Measurements from ENCODE around the gene RASGEF1C.
A peak's percentile ranks its signal among the peaks of the same experiment; 100 is the strongest.

RASGEF1C gene

GRCh38 chr5:180179442-180180420 lies 29.3 kb downstream of the RASGEF1C start:
- no peak for DNase-seq

GRCh38 chr5:180178531-180179441 lies 30.2 kb downstream of the RASGEF1C start:
- DNase-seq, result no peak

- no peak for DNase-seq
These were observed 32.8 kb downstream of the RASGEF1C start for GRCh38 chr5:180176191-180176590.

GRCh38 chr5:180175015-180175431 lies 34.0 kb downstream of the RASGEF1C start:
- DNase-seq, result no peak

GRCh38 chr5:180174587-180174972 lies 34.4 kb downstream of the RASGEF1C start:
- DNase-seq, result no peak

GRCh38 chr5:180173875-180174586 lies 35.0 kb downstream of the RASGEF1C start:
- no peak for DNase-seq

- DNase-seq, result no peak
These were observed 35.8 kb downstream of the RASGEF1C start for GRCh38 chr5:180173198-180173544.

- peak; percentile 63 for DNase-seq
These were observed 36.4 kb downstream of the RASGEF1C start for GRCh38 chr5:180172447-180173197.

GRCh38 chr5:180171568-180172094 lies 37.4 kb downstream of the RASGEF1C start:
- no peak for DNase-seq

- DNase-seq, result no peak
These were observed 38.0 kb downstream of the RASGEF1C start for GRCh38 chr5:180170810-180171567.

- peak; percentile 77 for DNase-seq
These were observed 38.8 kb downstream of the RASGEF1C start for GRCh38 chr5:180170106-180170809.

GRCh38 chr5:180169248-180170105 lies 39.5 kb downstream of the RASGEF1C start:
- no peak for DNase-seq

- DNase-seq, result no peak
These were observed 40.3 kb downstream of the RASGEF1C start for GRCh38 chr5:180168758-180169157.

- DNase-seq, result no peak
These were observed 42.8 kb downstream of the RASGEF1C start for GRCh38 chr5:180166176-180166575.

- no peak for DNase-seq
These were observed 46.7 kb downstream of the RASGEF1C start for GRCh38 chr5:180162304-180162661.

- DNase-seq, result no peak
These were observed 47.3 kb downstream of the RASGEF1C start for GRCh38 chr5:180161420-180162303.

GRCh38 chr5:180160789-180161188 lies 48.2 kb downstream of the RASGEF1C start:
- DNase-seq, result no peak

GRCh38 chr5:180160215-180160614 lies 48.8 kb downstream of the RASGEF1C start:
- no peak for DNase-seq

All from right hindlimb (tissue), 1 donor.